A549 (cell line): ENCODE results near the gene CKAP2L.

Experiments used
- EP300 ChIP-seq, 2 experiments: fragments of >200 bp; sonication (Bioruptor Twin); formaldehyde crosslinking; IDR thresholded peaks; 2 replicates in 1 of 2; 3 replicates in 1 of 2; pipeline ENCODE4 v1.6.1; 2016 to 2017
- KDM5A ChIP-seq: fragments of 200-600 bp; sonication (generic); IDR thresholded peaks from 2 replicates; pipeline ENCODE4 v1.6.1; 2016; ENCODE audit warnings: antibody characterized with exemption, mild to moderate bottlenecking
- RAD21 ChIP-seq, 2 experiments: fragments of >200 bp in 1 of 2; sonication (Bioruptor Twin) in 1 of 2; formaldehyde crosslinking in 1 of 2; IDR thresholded peaks in 1 of 2; conservative IDR thresholded peaks in 1 of 2; 2 replicates in 1 of 2; 3 replicates in 1 of 2; pipeline ENCODE4 v1.6.1; 2012 to 2018; ENCODE audit warnings: inconsistent platforms in 1 of 2
- RFX5 ChIP-seq: fragments of 450-650 bp; IDR thresholded peaks from 2 replicates; pipeline ENCODE4 v1.7.1; 2014; ENCODE audit warnings: antibody characterized with exemption, mild to moderate bottlenecking, moderate library complexity
- SMC3 ChIP-seq: fragments of >200 bp; sonication (Bioruptor Twin); formaldehyde crosslinking; IDR thresholded peaks from 3 replicates; pipeline ENCODE4 v1.6.1; 2018; ENCODE audit warnings: inconsistent platforms
- TF ChIP-seq, protein P1 (sequence below): fragments of >200 bp; sonication (Bioruptor Twin); formaldehyde crosslinking; IDR thresholded peaks from 3 replicates; pipeline ENCODE4 v1.5.1; 2016
- TF ChIP-seq, protein P2 (sequence below): fragments of 450-650 bp; IDR thresholded peaks from 2 replicates; pipeline ENCODE4 v1.6.1; 2014; ENCODE audit warnings: antibody characterized with exemption

DNA sequence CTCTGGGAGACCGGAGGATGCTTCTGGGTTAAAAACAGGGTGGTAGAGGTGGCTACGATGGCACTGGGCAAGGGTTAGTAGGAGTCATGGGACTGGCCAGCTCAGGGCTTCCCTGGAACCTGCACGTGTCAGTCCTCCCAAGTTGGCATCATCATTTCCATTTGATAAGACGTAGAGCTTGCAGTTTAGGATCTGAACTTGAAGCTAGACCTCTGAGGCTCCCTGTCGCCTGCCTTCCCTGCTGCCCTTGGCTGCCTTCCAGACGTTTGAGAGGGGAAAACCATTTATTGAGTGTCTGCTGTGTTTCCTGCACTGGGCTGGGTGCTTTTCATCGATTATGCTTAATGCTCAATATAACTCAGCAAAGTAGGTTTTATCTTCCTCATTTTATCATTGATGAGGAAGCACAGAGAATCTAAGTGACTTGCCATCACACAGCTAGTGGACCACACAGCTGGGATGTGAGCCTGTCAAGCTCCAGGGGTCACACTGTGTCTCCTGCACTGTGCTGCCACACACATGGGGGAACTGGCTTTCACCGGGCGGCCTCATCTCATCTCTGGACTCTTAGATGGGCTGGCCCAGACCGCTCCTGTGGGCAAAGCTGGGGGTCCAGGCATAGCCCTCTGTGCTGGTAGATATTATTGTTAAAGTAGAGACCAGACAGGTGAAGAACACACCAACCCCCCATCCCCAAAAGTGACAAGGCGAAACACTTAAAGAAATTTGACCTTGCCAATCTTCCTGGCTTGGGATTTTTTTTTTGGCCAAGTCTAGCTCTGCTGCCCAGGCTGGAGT is 35.8 kb downstream of the CKAP2L start:
- TF ChIP-seq, protein P1, sequence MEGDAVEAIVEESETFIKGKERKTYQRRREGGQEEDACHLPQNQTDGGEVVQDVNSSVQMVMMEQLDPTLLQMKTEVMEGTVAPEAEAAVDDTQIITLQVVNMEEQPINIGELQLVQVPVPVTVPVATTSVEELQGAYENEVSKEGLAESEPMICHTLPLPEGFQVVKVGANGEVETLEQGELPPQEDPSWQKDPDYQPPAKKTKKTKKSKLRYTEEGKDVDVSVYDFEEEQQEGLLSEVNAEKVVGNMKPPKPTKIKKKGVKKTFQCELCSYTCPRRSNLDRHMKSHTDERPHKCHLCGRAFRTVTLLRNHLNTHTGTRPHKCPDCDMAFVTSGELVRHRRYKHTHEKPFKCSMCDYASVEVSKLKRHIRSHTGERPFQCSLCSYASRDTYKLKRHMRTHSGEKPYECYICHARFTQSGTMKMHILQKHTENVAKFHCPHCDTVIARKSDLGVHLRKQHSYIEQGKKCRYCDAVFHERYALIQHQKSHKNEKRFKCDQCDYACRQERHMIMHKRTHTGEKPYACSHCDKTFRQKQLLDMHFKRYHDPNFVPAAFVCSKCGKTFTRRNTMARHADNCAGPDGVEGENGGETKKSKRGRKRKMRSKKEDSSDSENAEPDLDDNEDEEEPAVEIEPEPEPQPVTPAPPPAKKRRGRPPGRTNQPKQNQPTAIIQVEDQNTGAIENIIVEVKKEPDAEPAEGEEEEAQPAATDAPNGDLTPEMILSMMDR, result no peak
- TF ChIP-seq RAD21 (conservative IDR thresholded peaks at IDR 0.05 in 1 of 2, IDR thresholded peaks at IDR 0.05 in 1 of 2), result no peak
- TF ChIP-seq, protein P2, sequence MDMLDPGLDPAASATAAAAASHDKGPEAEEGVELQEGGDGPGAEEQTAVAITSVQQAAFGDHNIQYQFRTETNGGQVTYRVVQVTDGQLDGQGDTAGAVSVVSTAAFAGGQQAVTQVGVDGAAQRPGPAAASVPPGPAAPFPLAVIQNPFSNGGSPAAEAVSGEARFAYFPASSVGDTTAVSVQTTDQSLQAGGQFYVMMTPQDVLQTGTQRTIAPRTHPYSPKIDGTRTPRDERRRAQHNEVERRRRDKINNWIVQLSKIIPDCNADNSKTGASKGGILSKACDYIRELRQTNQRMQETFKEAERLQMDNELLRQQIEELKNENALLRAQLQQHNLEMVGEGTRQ, result no peak
- no peak for TF ChIP-seq EP300 (IDR thresholded peaks at IDR 0.05)
- TF ChIP-seq SMC3, result no peak
- no peak for TF ChIP-seq RFX5
- TF ChIP-seq KDM5A, result no peak
